ENCODE results near the gene HAO2. TPM values are rescaled to one million over a fixed set of nuclear protein-coding genes. Genes with fewer than 3 reads are reported as not detected.
A peak's percentile ranks its signal among the peaks of the same experiment; 100 is the strongest.
"Not testable (repeated sequence)": the region's sequence is repeated elsewhere in the genome, so short reads cannot be mapped to it uniquely, and the experiment has no call there.

HAO2 gene
- total RNA-seq = not detected
- long read RNA-seq = 0 reads

DNA sequence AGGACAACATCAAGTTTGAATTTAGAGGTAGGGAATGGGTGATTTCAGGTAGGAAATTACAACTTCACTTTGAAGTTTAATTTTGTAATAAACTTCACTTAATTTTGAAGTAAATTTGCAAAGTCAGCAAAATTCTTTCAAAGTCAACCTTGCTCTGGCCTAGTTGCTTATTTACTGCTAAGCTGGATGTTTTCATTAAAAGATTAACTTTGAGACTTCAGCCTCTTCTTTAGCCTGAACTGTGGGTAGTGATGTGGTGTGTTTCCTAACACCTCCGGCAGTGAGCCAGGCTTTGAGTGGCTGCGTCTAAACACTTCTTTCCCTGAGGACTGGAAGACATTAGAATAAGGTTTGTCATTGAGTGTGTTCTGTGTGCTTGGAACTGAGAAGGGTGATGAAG, at the start of gene HAO2:
Gene HAO2 (plus strand): TSS at position 232 of the 400 bp plus-strand sequence. CDS start 12,301 bp downstream, outside the sequence.
- ATAC-seq (no peak), DNase-seq (no peak)
- intact Hi-C loops (cut with DNase I, micrococcal nuclease) = loop anchor here (10.0 kb wide), 1 partner anchor 84 kb away; no protein-coding TSS in a partner anchor

DNA sequence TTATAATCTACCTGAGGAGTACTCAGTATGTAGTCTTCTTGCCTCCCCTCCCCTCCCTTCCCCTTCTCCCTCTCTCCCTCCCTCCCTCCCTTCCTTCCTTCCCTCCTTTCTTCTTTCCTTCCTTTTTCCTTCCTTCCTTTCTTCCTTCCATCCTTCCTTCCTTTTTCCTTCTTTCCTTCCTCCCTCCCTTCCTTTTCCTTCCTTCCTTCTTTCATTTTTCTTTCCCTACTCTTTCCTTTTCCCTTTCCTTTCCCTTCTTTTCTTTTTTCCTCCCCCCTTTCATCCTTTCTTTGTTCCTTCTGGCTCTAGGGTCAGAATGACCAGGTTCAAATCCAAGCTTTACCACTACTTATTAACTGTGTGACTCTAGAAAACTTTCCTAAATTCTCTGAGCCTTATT, 48.5 kb upstream of the HAO2 start:
- ATAC-seq (no peak), DNase-seq (no peak)
- intact Hi-C loops (cut with DNase I, micrococcal nuclease) = no loop called here

- intact Hi-C loops (cut with DNase I, micrococcal nuclease) = no loop called here
- ATAC-seq (no peak), DNase-seq (no peak)
Observed at GRCh38 chr1:119321666-119322419, 46.7 kb upstream of the HAO2 start.

- no peak for ATAC-seq
Observed at GRCh38 chr1:119323216-119323982, 45.2 kb upstream of the HAO2 start.

DNA sequence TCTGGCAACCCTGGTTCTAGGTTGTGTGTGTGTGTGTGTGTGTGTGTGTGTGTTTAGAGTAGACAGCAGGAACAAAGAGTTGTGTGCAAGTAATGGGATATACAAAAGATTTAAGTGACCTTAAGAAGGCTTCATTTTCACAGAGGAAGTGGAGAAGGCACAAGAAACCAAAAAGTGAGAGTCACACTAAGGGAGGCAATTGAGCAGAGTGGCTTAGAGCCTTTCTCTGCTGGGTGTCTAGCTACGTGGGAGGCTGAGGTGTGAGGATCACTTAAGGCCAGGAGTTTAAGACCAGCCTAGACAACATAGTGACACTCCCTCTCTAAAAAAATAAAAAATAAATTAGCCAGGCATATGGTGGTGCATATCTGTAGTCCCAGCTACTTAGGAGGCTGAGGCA, 44.4 kb upstream of the HAO2 start:
- DNase-seq (no peak), ATAC-seq (no peak)
- intact Hi-C loops (cut with DNase I, micrococcal nuclease) = no loop called here

More at GRCh38 chr1:119323216-119323982, 45.2 kb upstream of the HAO2 start:
- no peak for DNase-seq
- intact Hi-C loops (cut with DNase I, micrococcal nuclease) = no loop called here

- DNase-seq = no peak
- ATAC-seq = no peak
- intact Hi-C loops (cut with DNase I, micrococcal nuclease) = no loop called here
Observed at GRCh38 chr1:119326251-119326650, 42.3 kb upstream of the HAO2 start.

- peak; percentile 12 for ATAC-seq
- DNase-seq = peak in 1 of 2 donors; percentile 27
- intact Hi-C loops (cut with DNase I, micrococcal nuclease) = no loop called here
Observed at GRCh38 chr1:119327094-119327449, 41.5 kb upstream of the HAO2 start.

GRCh38 chr1:119327450-119328155, 41.0 kb upstream of the HAO2 start:
- peak; percentile 57 to 85 for DNase-seq
- intact Hi-C loops (cut with DNase I, micrococcal nuclease) = no loop called here

DNA sequence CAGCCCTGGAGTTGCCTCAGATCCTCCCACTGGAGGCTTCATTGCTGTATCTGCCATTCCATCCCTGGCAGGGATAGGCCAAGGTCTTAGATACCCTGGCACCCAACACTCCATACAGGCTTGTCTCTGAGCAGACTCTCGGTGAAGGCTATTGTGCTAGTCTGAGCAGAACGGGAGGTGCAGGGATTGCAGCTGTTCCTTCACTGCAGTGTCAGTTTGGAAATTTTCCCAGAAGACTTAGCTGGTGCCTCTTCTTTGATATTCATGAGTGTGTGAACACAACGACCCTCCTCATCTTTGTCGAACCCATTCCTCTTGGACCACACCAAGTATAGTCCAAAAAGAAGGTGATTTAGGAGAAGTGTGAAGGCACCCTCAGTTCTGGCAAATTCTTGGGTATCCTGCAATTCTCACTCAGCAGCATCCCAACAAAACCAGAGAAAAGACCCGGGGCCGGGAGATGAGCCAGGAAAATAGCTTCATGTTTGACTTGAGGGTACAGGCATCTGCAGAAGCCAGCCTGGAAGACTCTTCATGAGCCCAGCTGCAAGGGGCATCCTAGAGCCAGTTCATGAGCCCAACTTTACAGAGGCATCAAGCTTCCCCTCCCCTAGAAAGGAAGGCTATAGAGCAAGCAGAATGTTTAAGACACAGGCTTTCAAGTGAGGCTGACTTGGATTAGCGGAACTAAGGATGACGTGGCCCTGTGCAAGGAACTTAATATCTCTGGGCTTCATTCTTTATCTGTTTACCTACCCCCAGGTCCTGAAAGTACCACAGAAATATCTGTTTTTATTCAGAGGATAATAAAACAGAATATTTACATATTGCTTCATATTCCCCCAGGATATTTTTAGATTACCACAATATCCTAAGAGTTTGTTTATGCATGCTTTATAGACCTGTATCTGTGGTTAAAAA, 38.8 kb upstream of the HAO2 start:
- intact Hi-C loops (cut with DNase I, micrococcal nuclease) = no loop called here
- no peak for ATAC-seq
- DNase-seq = no peak

More at GRCh38 chr1:119327450-119328155, 41.0 kb upstream of the HAO2 start:
- peak; percentile 76 for ATAC-seq

DNA sequence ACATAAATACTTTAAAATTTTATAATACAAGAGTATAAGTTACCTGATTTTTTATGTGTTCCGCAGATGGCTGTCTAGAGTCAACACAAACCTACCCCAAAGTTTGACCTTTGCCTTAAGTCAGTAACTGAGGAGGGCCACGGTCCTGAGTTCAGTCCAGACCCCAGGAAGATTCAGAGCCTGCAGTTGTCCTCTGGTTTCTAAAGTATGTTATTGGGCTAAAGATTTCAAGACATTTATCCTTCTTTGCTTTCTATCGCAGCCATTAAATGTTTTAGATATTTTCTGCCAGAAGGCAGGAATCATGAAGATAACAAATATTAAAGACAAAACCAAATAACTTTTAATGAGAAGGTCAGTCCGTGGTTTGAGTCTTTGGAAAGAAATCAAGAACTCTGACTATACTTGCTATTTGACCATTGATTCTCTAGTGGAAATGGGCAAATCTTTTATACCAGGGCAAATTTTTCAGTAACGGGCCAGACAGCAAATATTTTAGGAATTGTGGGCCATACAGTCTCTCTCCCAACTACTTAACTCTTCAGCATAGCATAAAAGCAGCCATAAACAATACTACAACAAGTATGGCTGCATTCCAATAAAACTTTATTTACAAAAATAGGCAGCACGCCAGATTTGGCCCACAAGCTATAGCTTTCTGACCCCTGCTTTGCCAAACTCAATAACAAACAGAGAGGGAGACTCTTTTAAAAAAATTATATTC, 38.0 kb upstream of the HAO2 start:
- ATAC-seq = no peak
- intact Hi-C loops (cut with DNase I, micrococcal nuclease) = no loop called here

DNA sequence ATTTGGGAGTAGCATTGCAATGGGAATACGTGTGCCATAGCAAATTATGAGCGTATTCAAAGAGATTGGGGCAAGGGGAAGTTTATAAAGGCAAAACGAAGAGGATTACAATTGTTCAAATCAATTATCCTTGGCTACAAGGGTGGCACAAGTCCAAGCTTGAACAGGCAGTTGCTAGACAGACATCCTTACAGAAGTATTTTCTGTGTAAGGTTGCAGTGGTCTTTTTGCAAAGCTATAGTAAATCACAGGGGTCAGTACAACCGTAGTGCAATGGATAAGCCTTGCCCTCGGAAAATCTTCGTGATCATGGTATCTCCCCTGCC, 37.4 kb upstream of the HAO2 start:
- DNase-seq (no peak), ATAC-seq (no peak)
- intact Hi-C loops (cut with DNase I, micrococcal nuclease) = no loop called here

More for the DNA sequence above, 38.0 kb upstream of the HAO2 start:
- DNase-seq = no peak

GRCh38 chr1:119331915-119332314, 36.7 kb upstream of the HAO2 start:
- DNase-seq = no peak
- intact Hi-C loops (cut with DNase I, micrococcal nuclease) = no loop called here
- ATAC-seq = no peak

- intact Hi-C loops (cut with DNase I, micrococcal nuclease) = no loop called here
- ATAC-seq (no peak), DNase-seq (no peak)
Observed at GRCh38 chr1:119332622-119333021, 36.0 kb upstream of the HAO2 start.

GRCh38 chr1:119333163-119333896, 35.3 kb upstream of the HAO2 start:
- DNase-seq (no peak), ATAC-seq (no peak)

GRCh38 chr1:119333897-119334250, 34.7 kb upstream of the HAO2 start:
- ATAC-seq; DNase-seq; intact Hi-C loops (cut with DNase I, micrococcal nuclease): not testable (repeated sequence)

More at GRCh38 chr1:119333163-119333896, 35.3 kb upstream of the HAO2 start:
- intact Hi-C loops (cut with DNase I, micrococcal nuclease) = no loop called here

- DNase-seq (no peak), ATAC-seq (no peak)
- intact Hi-C loops (cut with DNase I, micrococcal nuclease) = no loop called here
Observed at GRCh38 chr1:119336848-119337247, 31.7 kb upstream of the HAO2 start.

- ATAC-seq (no peak), DNase-seq (no peak)
- intact Hi-C loops (cut with DNase I, micrococcal nuclease) = no loop called here
Observed at GRCh38 chr1:119338004-119338403, 30.6 kb upstream of the HAO2 start.
